Neural progenitor cell (in vitro differentiated cells): ENCODE measurements around the gene NAMPT.

ENCODE experiments used
- EZH2 ChIP-seq: fragments of 200-600 bp; sonication (generic); IDR thresholded peaks from 2 replicates; pipeline ENCODE4 v1.6.1; 2017; ENCODE audit warnings: antibody characterized with exemption, mild to moderate bottlenecking, moderate library complexity
- EZH2phosphoT487 ChIP-seq: fragments of 200-600 bp; sonication (generic); IDR thresholded peaks from 2 replicates; pipeline ENCODE4 v1.6.1; 2017; ENCODE audit warnings: antibody characterized with exemption
- TF ChIP-seq, protein P1 (sequence below): fragments of 200-600 bp; sonication (generic); IDR thresholded peaks from 2 replicates; pipeline ENCODE4 v1.5.1; 2017; ENCODE audit warnings: antibody characterized with exemption, mild to moderate bottlenecking

DNA sequence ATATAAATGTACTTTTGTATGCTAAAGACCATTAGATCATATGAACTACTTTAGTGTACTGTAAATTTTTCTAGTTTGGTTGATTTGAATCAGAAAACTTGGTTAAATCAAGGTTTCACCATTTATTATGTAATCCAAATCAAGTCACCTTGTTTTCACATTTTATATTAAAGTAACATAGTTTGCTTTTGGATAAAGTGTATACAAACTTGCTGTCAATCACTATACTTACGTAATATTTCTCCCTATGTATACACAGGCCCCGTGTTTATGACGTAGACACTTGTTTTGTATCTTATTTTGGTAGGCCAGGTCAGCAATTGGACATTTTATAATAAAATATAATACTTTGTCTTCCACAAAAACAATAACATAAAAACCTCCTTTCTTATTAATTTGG is 32.2 kb downstream of the NAMPT start:
- TF ChIP-seq, protein P1, sequence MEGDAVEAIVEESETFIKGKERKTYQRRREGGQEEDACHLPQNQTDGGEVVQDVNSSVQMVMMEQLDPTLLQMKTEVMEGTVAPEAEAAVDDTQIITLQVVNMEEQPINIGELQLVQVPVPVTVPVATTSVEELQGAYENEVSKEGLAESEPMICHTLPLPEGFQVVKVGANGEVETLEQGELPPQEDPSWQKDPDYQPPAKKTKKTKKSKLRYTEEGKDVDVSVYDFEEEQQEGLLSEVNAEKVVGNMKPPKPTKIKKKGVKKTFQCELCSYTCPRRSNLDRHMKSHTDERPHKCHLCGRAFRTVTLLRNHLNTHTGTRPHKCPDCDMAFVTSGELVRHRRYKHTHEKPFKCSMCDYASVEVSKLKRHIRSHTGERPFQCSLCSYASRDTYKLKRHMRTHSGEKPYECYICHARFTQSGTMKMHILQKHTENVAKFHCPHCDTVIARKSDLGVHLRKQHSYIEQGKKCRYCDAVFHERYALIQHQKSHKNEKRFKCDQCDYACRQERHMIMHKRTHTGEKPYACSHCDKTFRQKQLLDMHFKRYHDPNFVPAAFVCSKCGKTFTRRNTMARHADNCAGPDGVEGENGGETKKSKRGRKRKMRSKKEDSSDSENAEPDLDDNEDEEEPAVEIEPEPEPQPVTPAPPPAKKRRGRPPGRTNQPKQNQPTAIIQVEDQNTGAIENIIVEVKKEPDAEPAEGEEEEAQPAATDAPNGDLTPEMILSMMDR, result no peak
- TF ChIP-seq EZH2 (no peak), EZH2phosphoT487 (no peak)
